OCI-LY7 (cell line): ENCODE measurements around the gene LARP1. TPM values are rescaled to one million over a fixed set of nuclear protein-coding genes. Genes with fewer than 3 reads are reported as not detected.

Experiments
- BruUV-seq: library from RNA; stranded (reverse); fragments of 400-500 nt; replicated peaks from 2 replicates; lab custom pipeline; 2021; lab: Mats Ljungman, UMichigan
- CTCF ChIA-PET: fragments of 300-600 bp; sonication (Branson Sonifier 250); formaldehyde crosslinking; loops from one replicate; lab custom pipeline; 2022; ENCODE audit warnings: antibody characterized with exemption; ENCODE audit not compliant: unreplicated experiment; lab: Charles Lee
- POLR2A ChIA-PET: fragments of 300-600 bp; sonication (Branson Sonifier 250); formaldehyde crosslinking; loops from one replicate; lab custom pipeline; 2022; ENCODE audit warnings: antibody characterized with exemption; lab: Charles Lee
- DNase-seq: peaks from one replicate; pipeline ENCODE4 v3.0.0-alpha.2; 2015; ENCODE audit warnings: low spot score
- H2AFZ ChIP-seq: fragments of 200-600 bp; sonication (generic), shearing (Covaris generic); 2 replicates; pipeline ENCODE4 v1.6.1; 2014; ENCODE audit warnings: mild to moderate bottlenecking, antibody characterized with exemption, low read length, moderate library complexity
- H3K27ac ChIP-seq: fragments of 200-600 bp; sonication (generic); 2 replicates; pipeline ENCODE4 v1.5.1; 2014; ENCODE audit warnings: mixed run types, low read depth, mild to moderate bottlenecking, moderate library complexity, low read length, inconsistent platforms; ENCODE audit not compliant: poor library complexity, severe bottlenecking
- H3K36me3 ChIP-seq: fragments of 200-600 bp; sonication (generic); 2 replicates; pipeline ENCODE4 v1.6.1; 2014; ENCODE audit warnings: mild to moderate bottlenecking, antibody characterized with exemption, low read length, moderate library complexity, mixed read lengths; ENCODE audit not compliant: insufficient read depth
- H3K4me1 ChIP-seq: fragments of 200-600 bp; sonication (generic); 2 replicates; pipeline ENCODE4 v1.5.1; 2014; ENCODE audit warnings: mild to moderate bottlenecking, low read length; ENCODE audit not compliant: insufficient read depth, poor library complexity, severe bottlenecking
- H3K4me2 ChIP-seq: fragments of 200-600 bp; sonication (generic); 2 replicates; pipeline ENCODE4 v1.6.1; 2014; ENCODE audit warnings: mild to moderate bottlenecking, low read length
- H3K4me3 ChIP-seq: fragments of 200-600 bp; sonication (generic); 2 replicates; pipeline ENCODE4 v1.5.1; 2014; ENCODE audit warnings: mild to moderate bottlenecking, low read depth, low read length; ENCODE audit not compliant: poor library complexity, severe bottlenecking
- H3K79me2 ChIP-seq: fragments of 200-600 bp; sonication (generic); 2 replicates; pipeline ENCODE4 v1.6.1; 2016; ENCODE audit warnings: low read depth, mild to moderate bottlenecking, low read length, moderate library complexity, mixed read lengths; ENCODE audit not compliant: insufficient read depth
- H3K9me2 ChIP-seq: fragments of 200-600 bp; sonication (generic); 2 replicates; pipeline ENCODE4 v1.6.1; 2016; ENCODE audit warnings: mild to moderate bottlenecking, low read length, mixed read lengths; ENCODE audit not compliant: insufficient read depth
- H3K9me3 ChIP-seq: fragments of 200-600 bp; sonication (generic); 2 replicates; pipeline ENCODE4 v1.6.1; 2014; ENCODE audit warnings: mild to moderate bottlenecking, mixed run types, low read length, mixed read lengths
- H4K20me1 ChIP-seq: fragments of 200-600 bp; sonication (generic); 2 replicates; pipeline ENCODE4 v1.6.1; 2014; ENCODE audit warnings: mild to moderate bottlenecking, antibody characterized with exemption, low read length, moderate library complexity, mixed read lengths; ENCODE audit not compliant: insufficient read depth
- EZH2phosphoT487 ChIP-seq: fragments of 200-600 bp; sonication (generic); IDR thresholded peaks from 2 replicates; pipeline ENCODE4 v1.6.1; 2018; ENCODE audit warnings: low read depth, borderline replicate concordance, mild to moderate bottlenecking, mixed run types, antibody characterized with exemption, low read length, moderate library complexity, mixed read lengths
- intact Hi-C: fragments of 100-400 bp; cut with micrococcal nuclease; formaldehyde crosslinking; loops from one replicate; pipeline ENCODE4 v1.10.0; 2022; ENCODE audit not compliant: unreplicated experiment
- total RNA-seq, 2 experiments: library from RNA; depleted of rRNA in 1 of 2; stranded (reverse); fragments of >200 nt in 1 of 2; shearing (Covaris generic) in 1 of 2; gene quantifications; 2 replicates each; pipeline ENCODE4 v1.2.3, GENCODE V29; 2014 to 2022
- TF ChIP-seq, protein P1 (sequence below): fragments of 200-600 bp; sonication (generic); conservative IDR thresholded peaks from 2 replicates; pipeline ENCODE4 v1.5.1; 2014; ENCODE audit warnings: mild to moderate bottlenecking, antibody characterized with exemption, low read length, moderate library complexity, mixed read lengths

LARP1 gene
- total RNA-seq, 2 experiments from 2014 or later: 71.1 to 274 TPM

DNA sequence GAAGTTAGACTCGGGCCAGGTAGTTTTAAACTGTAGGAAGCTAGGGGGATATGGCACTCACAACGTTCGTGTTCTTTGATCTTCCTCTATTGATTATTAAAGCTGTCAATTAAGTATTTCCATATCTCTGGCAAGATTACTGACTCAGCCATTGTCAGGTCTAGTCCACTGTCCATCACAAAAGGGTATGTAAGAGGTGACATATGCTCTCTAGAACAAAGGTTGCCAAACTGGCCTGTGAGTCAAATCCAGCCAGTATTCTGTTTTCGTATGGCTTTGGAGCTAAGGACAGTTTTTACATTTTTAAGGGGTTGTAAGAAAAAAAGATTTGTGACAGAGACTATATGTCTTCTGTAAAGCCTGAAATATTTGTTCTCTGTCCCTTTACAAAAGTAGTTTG is 51.0 kb downstream of the LARP1 start:
- Histone ChIP-seq H2AFZ (no peak overlapping the region), H3K4me3 (no peak overlapping the region), H3K79me2 (no peaks in the 10 kb centered on the region), H3K9me2 (no peaks in the 10 kb centered on the region), H3K27ac (no peak overlapping the region), H3K9me3 (no peaks in the 10 kb centered on the region), H3K36me3 (peaks cover 98% of the 10 kb centered on the region), H3K4me1 (no peaks in the 10 kb centered on the region), H3K4me2 (no peak overlapping the region), H4K20me1 (0 out of 2 replicates have a peak, but pooled peaks cover 6% of the 10 kb centered on the region)
- no peak for TF ChIP-seq EZH2phosphoT487
- TF ChIP-seq, protein P1, sequence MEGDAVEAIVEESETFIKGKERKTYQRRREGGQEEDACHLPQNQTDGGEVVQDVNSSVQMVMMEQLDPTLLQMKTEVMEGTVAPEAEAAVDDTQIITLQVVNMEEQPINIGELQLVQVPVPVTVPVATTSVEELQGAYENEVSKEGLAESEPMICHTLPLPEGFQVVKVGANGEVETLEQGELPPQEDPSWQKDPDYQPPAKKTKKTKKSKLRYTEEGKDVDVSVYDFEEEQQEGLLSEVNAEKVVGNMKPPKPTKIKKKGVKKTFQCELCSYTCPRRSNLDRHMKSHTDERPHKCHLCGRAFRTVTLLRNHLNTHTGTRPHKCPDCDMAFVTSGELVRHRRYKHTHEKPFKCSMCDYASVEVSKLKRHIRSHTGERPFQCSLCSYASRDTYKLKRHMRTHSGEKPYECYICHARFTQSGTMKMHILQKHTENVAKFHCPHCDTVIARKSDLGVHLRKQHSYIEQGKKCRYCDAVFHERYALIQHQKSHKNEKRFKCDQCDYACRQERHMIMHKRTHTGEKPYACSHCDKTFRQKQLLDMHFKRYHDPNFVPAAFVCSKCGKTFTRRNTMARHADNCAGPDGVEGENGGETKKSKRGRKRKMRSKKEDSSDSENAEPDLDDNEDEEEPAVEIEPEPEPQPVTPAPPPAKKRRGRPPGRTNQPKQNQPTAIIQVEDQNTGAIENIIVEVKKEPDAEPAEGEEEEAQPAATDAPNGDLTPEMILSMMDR: no peak
- BruUV-seq: no TSS peak
- no peak for DNase-seq
- ChIA-PET CTCF (no interaction called here), POLR2A (interaction anchor here (0.6 to 0.9 kb wide), 2 partner anchors 10 to 128 kb away, joined by 3 read pairs; no protein-coding TSS in a partner anchor)
- intact Hi-C loops: no loop called here

DNA sequence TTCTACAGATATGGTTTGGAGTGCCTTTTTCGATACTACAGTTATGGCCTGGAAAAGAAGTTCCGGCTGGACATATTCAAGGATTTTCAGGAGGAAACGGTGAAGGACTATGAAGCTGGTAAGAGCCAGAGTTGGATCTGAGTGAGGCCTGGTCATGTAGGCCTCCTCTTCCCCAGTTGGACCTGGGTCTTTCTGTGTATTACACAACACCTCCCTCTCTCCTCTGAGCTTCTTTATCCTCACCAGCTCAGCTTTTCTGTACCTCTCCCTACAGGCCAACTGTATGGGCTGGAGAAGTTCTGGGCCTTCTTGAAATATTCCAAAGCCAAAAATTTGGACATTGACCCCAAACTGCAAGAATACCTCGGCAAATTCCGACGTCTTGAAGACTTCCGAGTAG is 56.1 kb downstream of the LARP1 start:
- H3K36me3 ChIP-seq: peaks cover 95% of the 10 kb centered on the region
- H3K27ac ChIP-seq: no peak overlapping the region
- no peaks in the 10 kb centered on the region for H3K9me2 ChIP-seq
- H3K9me3 ChIP-seq: no peaks in the 10 kb centered on the region
- no peak overlapping the region for H3K4me2 ChIP-seq
- H4K20me1 ChIP-seq: peaks cover 7% of the 10 kb centered on the region
- ChIA-PET POLR2A (interaction anchor here (0.6 kb wide), 1 partner anchor 32 kb away, joined by 4 read pairs; no protein-coding TSS in a partner anchor), CTCF (no interaction called here)
- H3K4me3 ChIP-seq: no peak overlapping the region
- H3K4me1 ChIP-seq: no peaks in the 10 kb centered on the region
- no peak overlapping the region for H2AFZ ChIP-seq
- DNase-seq: no peak
- no peak for TF ChIP-seq EZH2phosphoT487
- TF ChIP-seq, protein P1: no peak
- no TSS peak for BruUV-seq
- intact Hi-C loops: no loop called here
- H3K79me2 ChIP-seq: no peaks in the 10 kb centered on the region

DNA sequence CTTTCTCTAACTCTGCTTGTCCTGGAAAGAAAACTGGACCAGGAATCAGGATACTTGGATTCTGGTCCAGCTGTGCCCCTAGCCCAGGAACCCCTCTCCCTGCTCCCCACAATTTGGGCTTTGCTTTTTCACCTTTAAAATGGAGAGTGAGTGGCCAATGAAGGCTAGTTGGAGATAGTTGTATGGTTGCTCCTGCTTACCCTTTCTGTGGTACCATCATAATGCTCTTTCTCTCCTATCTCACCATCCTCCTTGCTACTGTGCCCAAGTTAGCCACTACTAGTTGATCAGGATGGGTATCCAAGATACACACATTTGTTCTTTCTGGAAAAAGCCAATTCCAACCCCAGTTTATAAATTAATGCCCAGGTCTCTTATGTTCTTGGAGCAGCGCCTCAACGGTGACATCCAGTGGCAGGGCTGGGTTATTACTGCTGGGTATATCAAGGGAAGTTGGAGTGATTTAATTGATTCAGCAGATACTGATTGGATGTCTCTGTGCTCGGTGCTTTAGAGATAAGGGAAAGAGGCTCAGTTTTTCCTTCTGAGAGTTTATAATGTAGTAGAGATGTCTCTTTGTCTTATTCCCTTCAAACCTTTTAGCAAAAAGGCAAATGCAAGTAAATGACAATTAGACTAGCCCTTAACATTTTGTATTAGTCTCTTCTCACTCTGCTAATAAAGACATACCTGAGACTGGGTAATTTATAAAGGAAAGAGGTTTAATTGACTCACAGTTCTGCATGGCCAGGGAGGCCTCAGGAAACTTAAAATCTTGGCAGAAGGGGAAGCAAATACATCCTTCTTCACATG is 56.7 kb downstream of the LARP1 start:
- no peaks in the 10 kb centered on the region for H3K9me3 ChIP-seq
- ChIA-PET POLR2A (interaction anchor here (0.6 kb wide), 1 partner anchor 31 kb away, joined by 4 read pairs; no protein-coding TSS in a partner anchor), CTCF (no interaction called here)
- no peaks in the 10 kb centered on the region for H3K9me2 ChIP-seq
- no peak overlapping the region for H3K4me3 ChIP-seq
- no peak for TF ChIP-seq EZH2phosphoT487
- TF ChIP-seq, protein P1: peak; percentile 95
- no peak overlapping the region for H3K27ac ChIP-seq
- peaks cover 95% of the 10 kb centered on the region for H3K36me3 ChIP-seq
- no peaks in the 10 kb centered on the region for H3K79me2 ChIP-seq
- no peak overlapping the region for H2AFZ ChIP-seq
- peak; percentile 61 for DNase-seq
- no peak overlapping the region for H3K4me2 ChIP-seq
- no peaks in the 10 kb centered on the region for H3K4me1 ChIP-seq
- intact Hi-C loops: loop anchor here (1.0 kb wide), 1 partner anchor 162 kb away; no protein-coding TSS in a partner anchor
- BruUV-seq: no TSS peak
- peaks cover 7% of the 10 kb centered on the region for H4K20me1 ChIP-seq
